HepG2 (cell line): Measurements from ENCODE around the gene C20orf96. TPM values are rescaled to one million over a fixed set of nuclear protein-coding genes. Genes with fewer than 3 reads are reported as not detected.

Source experiments
- ARNTL ChIP-seq: sonication (generic); formaldehyde crosslinking; IDR thresholded peaks from 2 replicates; pipeline ENCODE4 v1.4.0; 2020; ENCODE audit warnings: mild to moderate bottlenecking, missing genetic modification reagents
- FLYWCH1 ChIP-seq: sonication (generic); formaldehyde crosslinking; IDR thresholded peaks from 2 replicates; pipeline ENCODE4 v1.8.1; 2023; ENCODE audit warnings: mild to moderate bottlenecking, missing genetic modification reagents
- FOSL1 ChIP-seq: sonication (generic); formaldehyde crosslinking; IDR thresholded peaks from 2 replicates; pipeline ENCODE4 v1.9.0; 2021; ENCODE audit warnings: missing genetic modification reagents, borderline replicate concordance
- FOXA1 ChIP-seq, 2 experiments: fragments of 450-650 bp in 1 of 2; sonication (generic) in 1 of 2; formaldehyde crosslinking in 1 of 2; IDR thresholded peaks; 2 replicates each; pipeline versions ENCODE4 v1.4.0 to v1.6.1; 2016 to 2020; ENCODE audit warnings: missing genetic modification reagents in 1 of 2
- HNF4A ChIP-seq: sonication (generic); formaldehyde crosslinking; IDR thresholded peaks from 2 replicates; pipeline ENCODE4 v1.4.0; 2020; ENCODE audit warnings: missing genetic modification reagents
- HNRNPUL1 ChIP-seq: fragments of 200-400 bp; formaldehyde crosslinking; IDR thresholded peaks from 2 replicates; pipeline ENCODE4 v1.6.1; 2017; ENCODE audit warnings: low read depth, mild to moderate bottlenecking, low read length, moderate library complexity
- IRF2 ChIP-seq: IDR thresholded peaks from 2 replicates; pipeline ENCODE4 v1.6.1; 2018; ENCODE audit warnings: missing genetic modification reagents, missing compliant biosample characterization
- KLF6 ChIP-seq: IDR thresholded peaks from 2 replicates; pipeline ENCODE4 v1.8.0; 2016; ENCODE audit warnings: missing biosample characterization, missing genetic modification reagents
- MIER2 ChIP-seq: IDR thresholded peaks from 2 replicates; pipeline ENCODE4 v1.6.1; 2016; ENCODE audit warnings: missing biosample characterization, missing genetic modification reagents
- PHB2 ChIP-seq: fragments of 450-650 bp; IDR thresholded peaks from 2 replicates; pipeline ENCODE4 v1.6.1; 2018; ENCODE audit not compliant: partially characterized antibody
- RBFOX2 ChIP-seq: fragments of 200-400 bp; formaldehyde crosslinking; IDR thresholded peaks from 2 replicates; pipeline ENCODE4 v1.6.1; 2017; ENCODE audit warnings: low read depth, mild to moderate bottlenecking, low read length
- SAP130 ChIP-seq: IDR thresholded peaks from 2 replicates; pipeline ENCODE4 v1.6.1; 2016; ENCODE audit warnings: low read depth
- SRSF4 ChIP-seq: fragments of 200-400 bp; formaldehyde crosslinking; IDR thresholded peaks from one replicate; pipeline ENCODE4 v1.6.1; 2018; ENCODE audit warnings: mild to moderate bottlenecking, low read depth, low read length, moderate library complexity; ENCODE audit not compliant: poor library complexity, severe bottlenecking
- TBP ChIP-seq: sonication (generic); formaldehyde crosslinking; IDR thresholded peaks from 2 replicates; pipeline ENCODE4 v1.5.0; 2020; ENCODE audit warnings: missing genetic modification reagents
- XBP1 ChIP-seq: sonication (generic); formaldehyde crosslinking; IDR thresholded peaks from 2 replicates; pipeline ENCODE4 v1.5.0; 2020; ENCODE audit warnings: missing genetic modification reagents
- ZNF124 ChIP-seq: sonication (generic); formaldehyde crosslinking; IDR thresholded peaks from 2 replicates; pipeline ENCODE4 v1.4.0; 2020; ENCODE audit warnings: missing genetic modification reagents
- ZNF232 ChIP-seq: sonication (generic); formaldehyde crosslinking; IDR thresholded peaks from 2 replicates; pipeline ENCODE4 v1.4.0; 2020; ENCODE audit warnings: missing genetic modification reagents, borderline replicate concordance
- ZNF382 ChIP-seq: sonication (generic); formaldehyde crosslinking; IDR thresholded peaks from 2 replicates; pipeline ENCODE4 v1.5.0; 2020; ENCODE audit warnings: missing genetic modification reagents, mild to moderate bottlenecking, borderline replicate concordance
- ZNF547 ChIP-seq: sonication (generic); formaldehyde crosslinking; IDR thresholded peaks from 2 replicates; pipeline ENCODE4 v1.5.1; 2020; ENCODE audit warnings: mild to moderate bottlenecking, missing genetic modification reagents
- ZNF674 ChIP-seq: sonication (generic); formaldehyde crosslinking; IDR thresholded peaks from 2 replicates; pipeline ENCODE4 v1.5.0; 2020; ENCODE audit warnings: low read depth, mild to moderate bottlenecking, missing genetic modification reagents
- ZNF704 ChIP-seq: sonication (generic); formaldehyde crosslinking; IDR thresholded peaks from 2 replicates; pipeline ENCODE4 v1.8.1; 2023; ENCODE audit warnings: mild to moderate bottlenecking, inconsistent platforms, moderate library complexity, missing genetic modification reagents, borderline replicate concordance
- ZNF761 ChIP-seq: sonication (generic); formaldehyde crosslinking; conservative IDR thresholded peaks from 2 replicates; pipeline ENCODE4 v1.4.0; 2020; ENCODE audit warnings: mild to moderate bottlenecking, missing genetic modification reagents
- ZNF878 ChIP-seq: sonication (generic); formaldehyde crosslinking; IDR thresholded peaks from 2 replicates; pipeline ENCODE4 v1.8.1; 2023; ENCODE audit warnings: mild to moderate bottlenecking, missing genetic modification reagents, moderate library complexity
- ZNF879 ChIP-seq: sonication (generic); formaldehyde crosslinking; IDR thresholded peaks from 2 replicates; pipeline ENCODE4 v1.8.1; 2023; ENCODE audit warnings: missing genetic modification reagents
- polyA plus RNA-seq, 8 experiments: library from polyadenylated mRNA; depleted of rRNA in 3 of 8; stranded (reverse) in 7 of 8; unstranded in 1 of 8; fragments of >200 nt; fragmentation: Illumina TruSeq in 4 of 8; extraction: Trizol in 4 of 8; gene quantifications; 2 replicates each; pipeline versions ENCODE4 v1.2.1 to v1.2.3, GENCODE V29; 2011 to 2016; ENCODE audit warnings: low read depth in 4 of 8, missing spikeins in 1 of 8, mixed read lengths in 1 of 8; ENCODE audit not compliant: insufficient read depth in 1 of 8
- total RNA-seq, 5 experiments: library from RNA; depleted of rRNA; stranded (reverse); fragments of >200 nt; fragmentation: Illumina TruSeq; extraction: Trizol; gene quantifications; 2 replicates each; pipeline ENCODE4 v1.2.3, GENCODE V29; 2016; ENCODE audit warnings: low read depth in 1 of 5
- TF ChIP-seq, protein P1 (sequence below): sonication (generic); formaldehyde crosslinking; IDR thresholded peaks from 2 replicates; pipeline ENCODE4; 2020; ENCODE audit warnings: missing genetic modification reagents, mild to moderate bottlenecking, borderline replicate concordance
- TF ChIP-seq, protein P2 (sequence below): IDR thresholded peaks from 2 replicates; pipeline ENCODE4 v1.6.1; 2012; ENCODE audit warnings: low read depth, low read length, improper control_type of control experiment
- TF ChIP-seq, protein P3 (sequence below): sonication (generic); formaldehyde crosslinking; IDR thresholded peaks from 2 replicates; pipeline ENCODE4 v1.5.1; 2020; ENCODE audit warnings: missing genetic modification reagents, mild to moderate bottlenecking, borderline replicate concordance

The C20orf96 gene
- total and polyA plus RNA-seq, 2 of the 13 experiments (the other 11 are each of a cell fraction or from before 2014, with no cell fraction given): 3.8 to 20.6 TPM

- TF ChIP-seq RBFOX2: no peak
- no peak for TF ChIP-seq HNF4A
- TF ChIP-seq ZNF232 (CRISPR knock-in tag): no peak
- no peak for TF ChIP-seq ZNF674 (CRISPR knock-in tag)
- no peak for TF ChIP-seq ZNF547 (CRISPR knock-in tag)
- TF ChIP-seq SRSF4: no peak
- no peak for TF ChIP-seq FOXA1 (IDR thresholded peaks at IDR 0.05)
- TF ChIP-seq FOXA1 (CRISPR knock-in tag; IDR thresholded peaks at IDR 0.05): no peak
- TF ChIP-seq IRF2 (CRISPR knock-in tag): no peak
- TF ChIP-seq, protein P1, sequence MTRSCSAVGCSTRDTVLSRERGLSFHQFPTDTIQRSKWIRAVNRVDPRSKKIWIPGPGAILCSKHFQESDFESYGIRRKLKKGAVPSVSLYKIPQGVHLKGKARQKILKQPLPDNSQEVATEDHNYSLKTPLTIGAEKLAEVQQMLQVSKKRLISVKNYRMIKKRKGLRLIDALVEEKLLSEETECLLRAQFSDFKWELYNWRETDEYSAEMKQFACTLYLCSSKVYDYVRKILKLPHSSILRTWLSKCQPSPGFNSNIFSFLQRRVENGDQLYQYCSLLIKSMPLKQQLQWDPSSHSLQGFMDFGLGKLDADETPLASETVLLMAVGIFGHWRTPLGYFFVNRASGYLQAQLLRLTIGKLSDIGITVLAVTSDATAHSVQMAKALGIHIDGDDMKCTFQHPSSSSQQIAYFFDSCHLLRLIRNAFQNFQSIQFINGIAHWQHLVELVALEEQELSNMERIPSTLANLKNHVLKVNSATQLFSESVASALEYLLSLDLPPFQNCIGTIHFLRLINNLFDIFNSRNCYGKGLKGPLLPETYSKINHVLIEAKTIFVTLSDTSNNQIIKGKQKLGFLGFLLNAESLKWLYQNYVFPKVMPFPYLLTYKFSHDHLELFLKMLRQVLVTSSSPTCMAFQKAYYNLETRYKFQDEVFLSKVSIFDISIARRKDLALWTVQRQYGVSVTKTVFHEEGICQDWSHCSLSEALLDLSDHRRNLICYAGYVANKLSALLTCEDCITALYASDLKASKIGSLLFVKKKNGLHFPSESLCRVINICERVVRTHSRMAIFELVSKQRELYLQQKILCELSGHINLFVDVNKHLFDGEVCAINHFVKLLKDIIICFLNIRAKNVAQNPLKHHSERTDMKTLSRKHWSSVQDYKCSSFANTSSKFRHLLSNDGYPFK (CRISPR knock-in tag): 0 out of 2 replicates have a peak, but pooled peaks have one; percentile 21
- 0 out of 2 replicates have a peak, but pooled peaks have one; percentile 35 for TF ChIP-seq FLYWCH1 (CRISPR knock-in tag)
- peak; percentile 36; the same call in 1 of the 2 replicates for TF ChIP-seq XBP1 (CRISPR knock-in tag)
- no peak for TF ChIP-seq KLF6 (CRISPR knock-in tag)
- TF ChIP-seq PHB2: no peak
- no peak for TF ChIP-seq ARNTL
- TF ChIP-seq, protein P2, sequence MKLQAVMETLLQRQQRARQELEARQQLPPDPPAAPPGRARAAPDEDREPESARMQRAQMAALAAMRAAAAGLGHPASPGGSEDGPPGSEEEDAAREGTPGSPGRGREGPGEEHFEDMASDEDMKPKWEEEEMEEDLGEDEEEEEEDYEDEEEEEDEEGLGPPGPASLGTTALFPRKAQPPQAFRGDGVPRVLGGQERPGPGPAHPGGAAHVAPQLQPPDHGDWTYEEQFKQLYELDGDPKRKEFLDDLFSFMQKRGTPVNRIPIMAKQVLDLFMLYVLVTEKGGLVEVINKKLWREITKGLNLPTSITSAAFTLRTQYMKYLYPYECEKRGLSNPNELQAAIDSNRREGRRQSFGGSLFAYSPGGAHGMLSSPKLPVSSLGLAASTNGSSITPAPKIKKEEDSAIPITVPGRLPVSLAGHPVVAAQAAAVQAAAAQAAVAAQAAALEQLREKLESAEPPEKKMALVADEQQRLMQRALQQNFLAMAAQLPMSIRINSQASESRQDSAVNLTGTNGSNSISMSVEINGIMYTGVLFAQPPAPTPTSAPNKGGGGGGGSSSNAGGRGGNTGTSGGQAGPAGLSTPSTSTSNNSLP: no peak
- TF ChIP-seq, protein P3, sequence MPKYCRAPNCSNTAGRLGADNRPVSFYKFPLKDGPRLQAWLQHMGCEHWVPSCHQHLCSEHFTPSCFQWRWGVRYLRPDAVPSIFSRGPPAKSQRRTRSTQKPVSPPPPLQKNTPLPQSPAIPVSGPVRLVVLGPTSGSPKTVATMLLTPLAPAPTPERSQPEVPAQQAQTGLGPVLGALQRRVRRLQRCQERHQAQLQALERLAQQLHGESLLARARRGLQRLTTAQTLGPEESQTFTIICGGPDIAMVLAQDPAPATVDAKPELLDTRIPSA (CRISPR knock-in tag): no peak
- no peak for TF ChIP-seq TBP (CRISPR knock-in tag)
- TF ChIP-seq ZNF124: 0 out of 2 replicates have a peak, but pooled peaks have one; percentile 26
- no peak for TF ChIP-seq ZNF878 (CRISPR knock-in tag)
- no peak for TF ChIP-seq HNRNPUL1
- TF ChIP-seq MIER2 (CRISPR knock-in tag): no peak
- TF ChIP-seq FOSL1: no peak
- no peak for TF ChIP-seq ZNF704 (CRISPR knock-in tag)
- no peak for TF ChIP-seq ZNF382 (CRISPR knock-in tag)
- no peak for TF ChIP-seq ZNF761 (CRISPR knock-in tag)
- TF ChIP-seq ZNF879 (CRISPR knock-in tag): no peak
- no peak; the same call in 1 of the 2 replicates for TF ChIP-seq SAP130
Observed at GRCh38 chr20:329851-330232, 39.3 kb upstream of the C20orf96 start (continued).
